DND-41 (cell line): ENCODE measurements around the gene ZFPM1.

Experiments
- CTCF ChIP-seq: IDR thresholded peaks from 2 replicates; pipeline ENCODE4 v1.5.1; 2012; ENCODE audit warnings: borderline replicate concordance, low read length, moderate library complexity, mild to moderate bottlenecking; ENCODE audit not compliant: poor library complexity, severe bottlenecking; ENCODE audit errors: extremely low read depth
- EZH2 ChIP-seq: IDR thresholded peaks from 3 replicates; pipeline ENCODE4 v1.6.1; 2012; ENCODE audit warnings: borderline replicate concordance, low read depth, mild to moderate bottlenecking, moderate library complexity, low read length, inconsistent platforms; ENCODE audit not compliant: severe bottlenecking

- TF ChIP-seq CTCF = no peak
- TF ChIP-seq EZH2 = no peak
These were observed 76.5 kb downstream of the ZFPM1 start for GRCh38 chr16:88529596-88529995.
